Stimulated activated CD4-positive, alpha-beta T cell treated with anti-CD3 and anti-CD28 coated beads, TNF-alpha, amount 100 ng/mL, for 4 hours (primary cell): Measurements from ENCODE around the gene SLC35F3.

ENCODE experiments used
- DNase-seq, 3 experiments: peaks; one replicate each; pipeline ENCODE4 v3.0.0-alpha.2; 2020; ENCODE audit warnings: low read depth in 3 of 3

SLC35F3 gene

GRCh38 chr1:234040446-234041317, 136.2 kb downstream of the SLC35F3 start:
- no peak for DNase-seq

DNA sequence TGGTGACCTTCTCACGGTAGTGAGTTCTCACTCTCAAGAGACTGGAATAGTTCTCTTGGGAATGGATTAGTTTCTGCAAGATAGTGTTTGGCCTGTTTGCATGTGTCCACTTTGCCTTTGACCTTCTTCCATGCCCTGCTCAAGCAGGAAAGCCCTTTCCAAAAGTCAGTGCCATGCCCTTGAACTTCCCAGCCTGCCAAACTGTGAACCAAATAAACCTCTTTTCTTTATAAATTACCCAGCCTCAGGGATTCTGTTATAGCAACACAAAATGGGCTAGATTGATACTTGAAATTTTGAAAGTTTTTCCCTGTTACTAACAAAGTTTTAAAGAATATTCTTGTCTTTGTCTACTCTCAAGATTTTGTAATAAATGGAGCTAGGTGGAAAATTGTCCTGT, 139.6 kb downstream of the SLC35F3 start:
- no peak for DNase-seq

DNA sequence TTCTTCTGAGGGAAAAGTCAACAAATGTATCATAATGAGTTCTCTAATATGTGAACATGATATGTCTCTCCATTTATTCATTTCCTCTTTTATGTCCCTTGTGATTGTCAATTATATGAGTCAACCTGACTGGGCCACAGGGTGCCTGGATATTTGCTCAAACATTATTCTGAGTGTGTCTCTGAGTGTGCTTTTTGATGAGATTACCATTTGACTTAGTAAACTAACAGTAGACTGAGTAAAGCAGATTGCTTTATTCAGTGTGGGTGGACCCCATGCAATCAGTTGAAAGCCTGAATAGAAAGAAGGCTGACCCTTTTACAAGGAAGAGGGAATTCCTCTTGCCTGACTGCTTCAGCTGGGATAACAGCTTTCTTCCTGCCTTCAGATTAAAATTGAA, 142.6 kb downstream of the SLC35F3 start:
- DNase-seq = no peak

GRCh38 chr1:234062166-234062565, 157.7 kb downstream of the SLC35F3 start:
- DNase-seq = no peak

DNA sequence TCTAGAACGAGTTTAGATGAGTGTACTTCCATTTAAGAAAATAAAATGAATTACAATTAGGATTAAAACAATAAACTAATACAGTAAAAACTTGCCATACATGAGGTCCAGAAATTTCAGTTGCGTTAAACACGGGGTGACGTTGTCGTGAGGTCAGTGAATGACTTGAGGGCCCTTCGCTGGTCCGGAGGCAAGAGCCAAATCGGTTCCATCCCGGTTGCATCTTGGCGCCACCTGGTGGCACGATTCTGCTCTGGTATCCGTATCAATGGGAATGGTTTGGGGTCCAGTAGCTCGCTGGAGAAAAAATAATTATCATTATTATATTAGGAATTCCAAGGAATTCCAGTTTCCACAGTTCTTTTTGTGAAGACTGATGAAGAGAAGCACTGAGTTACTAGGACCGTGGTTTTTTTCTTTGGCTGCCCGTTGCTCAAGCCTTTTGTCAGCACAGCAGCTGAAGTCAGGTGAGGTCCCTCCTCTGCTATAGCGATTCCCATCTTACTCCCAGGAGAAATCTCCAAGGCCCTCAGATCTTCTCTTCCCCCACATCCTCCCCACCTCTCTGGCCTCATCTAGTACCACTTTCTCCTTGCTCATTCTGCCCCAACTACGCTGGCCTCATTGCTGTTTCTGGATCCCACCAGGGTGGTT, 161.4 kb downstream of the SLC35F3 start:
- DNase-seq = peak; percentile 35 to 51 (median 38)

DNA sequence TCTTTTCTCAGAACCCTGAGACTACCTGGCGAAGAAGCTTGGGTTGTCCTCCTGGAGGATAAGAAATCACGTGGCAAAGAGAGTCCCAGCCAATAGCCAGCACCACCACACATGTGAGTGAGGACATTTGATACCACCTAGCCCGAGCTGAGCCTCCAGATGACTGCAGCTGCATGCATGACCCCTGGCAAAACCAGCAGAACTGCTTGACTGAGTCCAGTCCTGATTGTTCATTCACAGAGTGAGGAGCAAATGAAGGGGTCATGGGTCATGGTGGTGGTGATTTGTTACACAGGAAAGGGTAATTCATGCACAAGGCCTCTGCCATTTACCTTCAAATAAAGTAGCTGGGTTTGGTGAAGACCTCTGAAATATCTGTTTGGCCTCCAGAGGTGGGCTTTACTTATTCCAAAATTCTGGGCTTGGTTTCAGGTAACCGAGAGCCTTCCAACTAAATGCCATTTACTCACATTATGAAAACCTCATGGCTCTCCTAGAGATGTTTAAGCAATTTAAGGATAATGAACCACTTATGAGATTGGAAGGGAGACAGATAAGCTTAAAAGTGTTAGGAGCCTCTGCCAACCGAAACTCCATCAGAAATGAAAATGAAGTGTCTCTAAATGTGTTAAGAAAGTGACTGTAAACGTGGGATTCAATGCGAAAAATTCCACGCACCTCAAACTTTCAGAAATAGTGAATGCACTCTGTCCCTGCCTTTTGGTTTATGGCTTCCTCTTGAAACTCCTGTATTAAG, 163.3 kb downstream of the SLC35F3 start:
- no peak for DNase-seq

DNA sequence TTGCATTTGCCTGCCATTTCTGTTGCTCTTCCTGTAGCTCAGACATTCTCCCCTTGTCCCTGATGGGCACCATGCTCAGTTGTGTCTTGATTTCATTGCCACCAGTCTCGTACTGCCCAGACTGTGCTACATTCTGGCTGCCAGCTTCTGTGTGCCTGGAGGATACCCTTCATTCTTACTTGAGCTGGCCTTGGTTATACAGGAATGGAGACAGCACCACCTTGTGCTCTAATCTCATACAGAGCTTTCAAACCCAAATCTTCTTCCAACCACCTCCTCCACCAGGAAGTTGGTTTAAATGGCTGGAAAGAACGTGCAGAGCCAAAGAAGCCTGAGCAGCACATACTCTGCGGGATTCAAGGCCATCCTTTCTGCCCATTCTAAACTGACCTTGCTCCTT, 165.3 kb downstream of the SLC35F3 start:
- DNase-seq = no peak

- no peak for DNase-seq
These were observed 168.3 kb downstream of the SLC35F3 start for GRCh38 chr1:234072793-234073192.

- no peak for DNase-seq
These were observed 173.7 kb downstream of the SLC35F3 start for GRCh38 chr1:234078143-234078542.

DNA sequence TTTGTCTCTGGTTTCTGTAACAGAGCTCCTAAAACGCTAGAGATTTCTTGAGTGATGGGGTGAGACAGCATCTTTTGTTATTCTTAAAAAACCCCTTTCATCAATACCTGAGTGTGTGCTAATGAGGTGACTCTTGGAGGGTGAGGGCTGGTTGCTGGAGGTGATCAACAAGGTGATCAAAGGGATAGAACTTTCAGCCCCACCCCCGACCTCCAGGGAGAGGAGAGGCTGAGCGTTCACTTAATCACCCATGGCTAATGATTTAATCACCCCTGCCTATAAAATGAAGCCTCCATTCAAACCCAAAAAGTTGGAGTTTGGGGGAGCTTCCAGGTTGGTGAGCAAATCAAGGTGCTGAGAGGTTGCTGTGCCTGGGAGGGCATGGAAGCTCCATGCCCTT, 175.4 kb downstream of the SLC35F3 start:
- DNase-seq = no peak

GRCh38 chr1:234083460-234083859, 179.0 kb downstream of the SLC35F3 start:
- no peak for DNase-seq

GRCh38 chr1:234089396-234089795, 184.9 kb downstream of the SLC35F3 start:
- DNase-seq = no peak

DNA sequence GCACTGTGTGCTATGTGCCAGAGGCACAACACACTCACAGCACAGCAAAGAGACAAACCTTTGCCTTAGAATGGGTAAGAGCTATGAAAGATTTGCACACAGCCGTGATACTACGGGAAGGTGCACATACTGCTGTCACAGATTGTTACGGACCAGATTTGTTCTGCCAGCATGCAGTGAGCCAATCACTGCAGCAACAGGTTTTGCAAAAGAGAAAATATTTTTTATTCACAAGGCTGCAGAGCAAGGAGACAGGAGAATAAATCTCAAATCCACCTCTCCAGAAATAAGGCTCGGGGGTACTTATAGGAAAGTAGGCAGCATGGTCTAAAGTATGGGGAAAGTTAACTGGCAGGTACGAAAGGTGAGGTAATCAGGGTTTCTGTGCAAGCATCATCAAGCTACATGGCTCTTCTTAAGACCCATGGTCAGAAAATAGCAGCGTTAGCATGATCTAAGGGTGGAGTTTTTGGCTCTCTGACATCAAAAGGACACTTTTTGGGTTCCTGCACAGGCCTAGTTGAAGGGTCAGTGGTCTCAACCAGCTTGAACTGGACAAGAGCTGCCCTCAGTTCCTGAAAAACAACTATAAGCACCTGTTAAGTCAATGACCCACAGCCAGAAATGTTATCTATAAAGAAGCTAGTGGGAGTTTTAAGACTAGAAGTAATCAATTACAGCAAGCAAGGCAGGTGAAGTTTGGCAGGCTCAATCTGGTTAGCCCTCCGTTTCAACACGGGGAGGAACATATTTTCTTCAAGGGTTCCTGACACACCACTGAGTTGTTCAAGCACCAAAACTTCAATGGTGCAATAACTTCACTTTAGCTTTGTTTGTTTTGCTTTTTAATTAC, 186.0 kb downstream of the SLC35F3 start:
- no peak for DNase-seq

DNA sequence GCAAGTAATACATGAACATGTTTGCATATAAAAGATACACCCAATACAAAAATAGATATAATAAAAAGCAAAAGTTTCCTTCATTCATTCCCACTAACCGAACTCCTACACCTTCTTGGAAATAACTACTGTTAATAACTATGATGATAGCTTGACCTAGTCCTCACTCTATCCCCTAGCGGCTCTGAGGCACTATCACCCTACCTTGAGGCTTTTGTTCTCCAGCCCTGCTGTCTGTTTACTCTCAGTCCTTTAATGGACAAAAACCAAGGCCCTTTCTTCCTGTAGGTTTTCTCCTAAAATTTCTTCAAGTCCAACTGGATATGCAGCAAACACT, 186.6 kb downstream of the SLC35F3 start:
- no peak for DNase-seq

GRCh38 chr1:234091876-234092275, 187.4 kb downstream of the SLC35F3 start:
- DNase-seq = no peak

GRCh38 chr1:234093107-234093506, 188.6 kb downstream of the SLC35F3 start:
- DNase-seq = no peak

GRCh38 chr1:234093741-234094140, 189.3 kb downstream of the SLC35F3 start:
- no peak for DNase-seq

GRCh38 chr1:234094172-234094571, 189.7 kb downstream of the SLC35F3 start:
- DNase-seq = no peak

GRCh38 chr1:234096161-234096770, 191.8 kb downstream of the SLC35F3 start:
- no peak for DNase-seq

GRCh38 chr1:234102583-234102982, 198.1 kb downstream of the SLC35F3 start:
- no peak for DNase-seq

DNA sequence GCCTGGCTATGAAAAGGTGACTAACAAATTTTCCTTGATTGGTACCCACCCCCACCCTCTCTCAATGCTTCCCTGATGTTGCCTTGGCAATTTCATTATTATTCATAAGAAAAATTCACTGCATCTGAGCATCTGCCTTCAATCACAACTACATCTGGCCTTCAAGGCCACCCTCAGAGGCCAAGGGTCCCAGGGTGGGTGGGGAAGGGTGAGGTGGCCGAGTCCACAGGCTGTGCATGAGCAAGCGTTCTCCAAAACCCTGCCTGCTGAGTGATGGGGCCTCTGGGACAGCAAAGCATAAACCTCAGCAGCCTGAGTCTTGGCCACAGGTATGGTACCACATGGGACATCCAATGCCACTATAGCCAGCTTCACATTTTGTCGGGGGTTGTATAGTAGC, 198.7 kb downstream of the SLC35F3 start:
- no peak for DNase-seq
